Transverse colon (tissue), 4 donors: ENCODE data around the gene UMODL1. TPM values are rescaled to one million over a fixed set of nuclear protein-coding genes. Genes with fewer than 3 reads are reported as not detected.

ENCODE experiments used
- DNase-seq: peaks from one replicate; pipeline ENCODE4 v3.0.0-alpha.2; 2019
- H3K27ac ChIP-seq, 4 donors: fragments of 200-600 bp; sonication (generic); 2 replicates each; pipeline ENCODE4 v1.5.1; 2016 to 2018; ENCODE audit warnings: inconsistent platforms in 4 of 4
- H3K27me3 ChIP-seq: fragments of 200-600 bp; sonication (generic); 2 replicates; pipeline ENCODE4 v1.5.1; 2017; ENCODE audit warnings: inconsistent platforms
- H3K36me3 ChIP-seq, 4 donors: fragments of 200-600 bp; sonication (generic); 2 replicates each; pipeline ENCODE4 v1.5.1; 2017 to 2019; ENCODE audit warnings: inconsistent platforms in 4 of 4
- H3K4me1 ChIP-seq, 4 donors: fragments of 200-600 bp; sonication (generic); 2 replicates each; pipeline ENCODE4 v1.5.1; 2017 to 2020; ENCODE audit warnings: inconsistent platforms in 4 of 4
- H3K4me3 ChIP-seq, 4 donors: fragments of 200-600 bp; sonication (generic); 1 replicate in 1 of 4; 2 replicates in 3 of 4; pipeline versions ENCODE4 v1.5.1 to v1.6.1; 2017 to 2019; ENCODE audit warnings: inconsistent platforms in 4 of 4
- H3K9me3 ChIP-seq, 2 donors: fragments of 200-600 bp; sonication (generic); 2 replicates each; pipeline ENCODE4 v1.5.1; 2017 to 2019; ENCODE audit warnings: inconsistent platforms in 2 of 2
- CTCF ChIP-seq, 5 experiments: fragments of 200-600 bp in 3 of 5; fragments of 450-650 bp in 2 of 5; sonication (generic) in 3 of 5; IDR thresholded peaks; 1 replicate in 2 of 5; 2 replicates in 3 of 5; pipeline ENCODE4 v1.5.1; 2016 to 2017; ENCODE audit warnings: antibody characterized with exemption in 5 of 5, inconsistent platforms in 3 of 5, mild to moderate bottlenecking in 2 of 5, moderate library complexity in 1 of 5
- EP300 ChIP-seq: sonication (generic); formaldehyde crosslinking; IDR thresholded peaks from one replicate; pipeline ENCODE4 v1.6.1; 2017; ENCODE audit warnings: antibody characterized with exemption, low read depth
- POLR2A ChIP-seq: fragments of 450-650 bp; IDR thresholded peaks from one replicate; pipeline ENCODE4 v1.6.1; 2016; ENCODE audit warnings: antibody characterized with exemption, mild to moderate bottlenecking, moderate library complexity
- POLR2AphosphoS5 ChIP-seq, 3 donors: sonication (generic); formaldehyde crosslinking; IDR thresholded peaks; one replicate each; pipeline ENCODE4 v1.6.1; 2016; ENCODE audit warnings: antibody characterized with exemption in 3 of 3
- WGBS, 2 donors: methylation state at CpG; one replicate each; pipeline ENCODE4 v1.1.5; 2018; ENCODE audit warnings: low coverage in 1 of 2; 5-methylcytosine and 5-hydroxymethylcytosine counted together
- in situ Hi-C, 4 donors: fragments of 200-750 bp; cut with MboI; loops; one replicate each; pipeline versions ENCODE4 v1.15.0 to v1.15.1; 2017; ENCODE audit warnings: low sequenced_read_pairs in 3 of 4, low pct_ligation_motif_present in 1 of 4, low pct_unique_long_range_greater_than_20kb in 1 of 4
- intact Hi-C: fragments of 100-400 bp; cut with DNase I; formaldehyde crosslinking; loops from one replicate; pipeline ENCODE4 v1.15.1; 2023; ENCODE audit warnings: low total_unique reads
- total RNA-seq, 4 donors: library from RNA; depleted of rRNA; stranded (reverse); fragments of >200 nt; gene quantifications; one replicate each; pipeline ENCODE4 v1.1.0, GENCODE V29; 2016

UMODL1 gene
- total RNA-seq, 4 donors from 2014 or later: 0.16 to 3.2 (median 0.68) TPM; not detected in 1

DNA sequence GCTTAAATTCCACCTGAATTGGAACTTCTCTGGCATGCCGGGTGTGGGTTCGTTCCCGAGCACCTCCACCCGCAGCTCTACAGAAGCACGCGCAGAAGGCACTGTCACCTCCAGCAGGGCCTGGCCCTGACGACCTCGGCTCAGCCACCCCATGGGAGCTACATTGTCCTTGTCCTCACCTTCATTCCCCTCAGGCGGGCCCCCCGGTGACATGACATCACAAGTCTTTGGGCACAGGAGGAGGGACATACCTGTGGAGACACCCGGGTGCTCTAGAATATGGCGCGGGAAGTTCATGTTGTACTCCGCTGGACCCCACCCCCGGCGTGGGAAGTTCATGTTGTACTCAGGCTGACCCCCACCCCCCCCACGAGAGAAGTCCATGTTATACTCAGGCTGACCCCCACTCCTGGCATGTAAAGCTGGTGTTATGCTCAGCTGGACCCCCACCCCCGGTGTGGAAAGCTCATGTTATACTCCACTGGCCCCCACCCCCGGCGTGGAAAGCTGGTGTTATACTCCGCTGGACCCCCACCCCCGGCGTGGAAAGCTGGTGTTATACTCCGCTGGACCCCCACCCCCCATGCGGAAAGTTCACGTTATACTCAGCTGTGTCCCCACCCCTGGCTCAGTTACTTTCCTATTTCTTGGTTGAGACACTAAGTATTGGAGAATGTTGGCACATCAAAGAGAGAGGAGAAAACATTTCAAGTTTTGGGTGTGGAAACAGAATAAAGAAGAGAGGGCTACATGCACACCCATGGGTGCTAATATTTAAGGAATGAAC lies 37.6 kb downstream of the UMODL1 start:
- no peaks in the 10 kb centered on the region for H3K9me3 ChIP-seq
- H3K4me1 ChIP-seq: peaks cover 0 to 12% (median 7%) of the 10 kb centered on the region in 4 donors
- no peaks in the 10 kb centered on the region for H3K36me3 ChIP-seq
- no peaks in the 10 kb centered on the region for H3K27me3 ChIP-seq
- no peak overlapping the region for H3K4me3 ChIP-seq
- no peak for TF ChIP-seq POLR2AphosphoS5 (IDR thresholded peaks at IDR 0.05)
- TF ChIP-seq POLR2A: no peak
- TF ChIP-seq EP300: no peak
- no peak for TF ChIP-seq CTCF (IDR thresholded peaks at IDR 0.05)
- intact Hi-C loops: no loop called here
- no peak for DNase-seq
- in situ Hi-C loops: loop anchor here in 3 of 4 donors (25.0 kb wide), 4 partner anchors 171 to 496 kb away; no protein-coding TSS in a partner anchor
- H3K27ac ChIP-seq: no peak overlapping the region
- WGBS, 2 donors: 68% methylated on average over 24 of the region's 26 CpGs; no CpG with 5 or more reads in 1 of the 2 donors

- no peaks in the 10 kb centered on the region for H3K9me3 ChIP-seq
- H3K36me3 ChIP-seq: no peaks in the 10 kb centered on the region
- peaks cover 0 to 12% (median 7%) of the 10 kb centered on the region in 4 donors for H3K4me1 ChIP-seq
- H3K27ac ChIP-seq: no peak overlapping the region
- no peak for DNase-seq
- in situ Hi-C loops (loop anchor here in 3 of 4 donors (25.0 kb wide), 4 partner anchors 172 to 497 kb away; no protein-coding TSS in a partner anchor), intact Hi-C loops (no loop called here)
- no peak overlapping the region for H3K4me3 ChIP-seq
- WGBS, 2 donors: 86% methylated on average over 14 of the region's 14 CpGs; no CpG with 5 or more reads in 1 of the 2 donors
- no peaks in the 10 kb centered on the region for H3K27me3 ChIP-seq
- TF ChIP-seq CTCF (IDR thresholded peaks at IDR 0.05): no peak
Measured at GRCh38 chr21:42109473-42109872, 38.4 kb downstream of the UMODL1 start.

DNA sequence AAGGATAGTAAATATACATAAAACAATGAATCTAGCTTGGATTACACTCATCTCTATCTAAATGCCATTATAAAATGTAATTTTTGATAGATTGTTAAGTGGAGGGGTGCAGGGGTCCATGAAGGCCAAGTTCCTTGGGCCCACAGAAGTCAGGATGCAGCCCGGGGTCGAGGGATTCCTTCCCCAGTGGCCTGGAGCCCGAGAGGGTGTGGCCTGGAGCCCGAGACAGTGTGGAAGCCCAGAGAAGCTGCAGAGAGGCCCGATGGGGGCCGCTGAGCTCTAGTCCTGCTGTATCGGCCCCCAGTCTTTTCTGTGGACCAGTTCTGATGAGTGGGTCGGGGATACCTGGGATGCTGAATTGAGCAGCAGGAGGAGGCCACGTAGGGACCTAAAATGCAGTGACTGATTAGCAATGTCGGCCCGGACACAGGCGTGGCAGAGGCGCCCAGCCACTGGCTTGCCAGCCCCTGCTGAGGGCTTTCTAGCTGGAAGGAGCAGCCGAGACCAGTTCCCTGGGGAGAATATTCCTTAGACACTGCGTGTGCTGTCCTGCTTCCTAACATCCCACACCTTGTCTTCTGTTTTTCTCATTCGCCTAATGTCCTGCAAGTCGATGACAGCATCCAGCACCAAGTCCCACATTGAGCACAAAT lies 38.9 kb downstream of the UMODL1 start:
- Histone ChIP-seq H3K27me3 (no peaks in the 10 kb centered on the region), H3K36me3 (no peaks in the 10 kb centered on the region), H3K27ac (no peak overlapping the region), H3K9me3 (no peaks in the 10 kb centered on the region), H3K4me1 (peaks cover 0 to 12% (median 7%) of the 10 kb centered on the region in 4 donors), H3K4me3 (no peak overlapping the region)
- in situ Hi-C loops (loop anchor here (5.0 to 25.0 kb wide), 6 partner anchors 103 to 498 kb away; no protein-coding TSS in a partner anchor), intact Hi-C loops (no loop called here)
- DNase-seq: no peak
- 74% methylated on average over 17 of the region's 17 CpGs; no CpG with 5 or more reads in 1 of the 2 donors for WGBS, 2 donors
- TF ChIP-seq CTCF (IDR thresholded peaks at IDR 0.05): no peak
- TF ChIP-seq POLR2A: no peak
- TF ChIP-seq EP300: no peak
- TF ChIP-seq POLR2AphosphoS5 (IDR thresholded peaks at IDR 0.05): no peak
